ENCODE results near the gene FIBCD1. TPM values are rescaled to one million over a fixed set of nuclear protein-coding genes. Genes with fewer than 3 reads are reported as not detected.
A peak's percentile ranks its signal among the peaks of the same experiment; 100 is the strongest.

The FIBCD1 gene
- total RNA-seq, 2 experiments from 2014 or later: not detected

GRCh38 chr9:130940027-130940549 is 1.0 kb upstream of the FIBCD1 start:
- Histone ChIP-seq H3K9me3 (ENCODE audit: low read length) (no peaks in the 10 kb centered on the region), H3K36me3 (ENCODE audit: insufficient read depth, low read length) (no peaks in the 10 kb centered on the region), H3K9me2 (ENCODE audit: insufficient read depth, low read length) (no peaks in the 10 kb centered on the region), H4K20me1 (ENCODE audit: insufficient read depth, low read length) (no peaks in the 10 kb centered on the region), H3K27ac (ENCODE audit: low read depth, low read length, poor library complexity, severe bottlenecking) (no peak overlapping the region), H3K4me1 (ENCODE audit: insufficient read depth, low read length, poor library complexity, severe bottlenecking) (no peaks in the 10 kb centered on the region), H2AFZ (ENCODE audit: low read length) (no peak overlapping the region), H3K79me2 (ENCODE audit: insufficient read depth, low read depth, low read length) (no peaks in the 10 kb centered on the region), H3K4me3 (ENCODE audit: low read depth, low read length, poor library complexity, severe bottlenecking) (no peak overlapping the region), H3K4me2 (ENCODE audit: low read length) (no peak overlapping the region)
- intact Hi-C loops (cut with micrococcal nuclease; ENCODE audit: unreplicated experiment): loop anchor here (2.0 to 5.0 kb wide), 2 partner anchors 107 to 228 kb away; no protein-coding TSS in a partner anchor
- POLR2A ChIA-PET: no interaction called here
- no peak for DNase-seq (ENCODE audit: low spot score)
- TF ChIP-seq EZH2phosphoT487 (IDR thresholded peaks at IDR 0.05; ENCODE audit: borderline replicate concordance, low read depth, low read length): no peak
- TF ChIP-seq CTCF (conservative IDR thresholded peaks at IDR 0.05; ENCODE audit: low read length): no peak
- CTCF ChIA-PET (ENCODE audit: unreplicated experiment): no interaction called here
- BruUV-seq (replicated peaks): no TSS peak

GRCh38 chr9:130939405-130940026 is 469 bp upstream of the FIBCD1 start:
- Histone ChIP-seq H3K4me2 (ENCODE audit: low read length) (peak overlapping the region; percentile 32; the same call in 1 of the 2 replicates), H3K36me3 (ENCODE audit: insufficient read depth, low read length) (no peaks in the 10 kb centered on the region), H3K4me1 (ENCODE audit: insufficient read depth, low read length, poor library complexity, severe bottlenecking) (no peaks in the 10 kb centered on the region), H3K79me2 (ENCODE audit: insufficient read depth, low read depth, low read length) (no peaks in the 10 kb centered on the region), H3K9me2 (ENCODE audit: insufficient read depth, low read length) (no peaks in the 10 kb centered on the region), H2AFZ (ENCODE audit: low read length) (no peak overlapping the region), H3K9me3 (ENCODE audit: low read length) (no peaks in the 10 kb centered on the region), H3K27ac (ENCODE audit: low read depth, low read length, poor library complexity, severe bottlenecking) (no peak overlapping the region), H4K20me1 (ENCODE audit: insufficient read depth, low read length) (no peaks in the 10 kb centered on the region), H3K4me3 (ENCODE audit: low read depth, low read length, poor library complexity, severe bottlenecking) (no peak overlapping the region)
- CTCF ChIA-PET (ENCODE audit: unreplicated experiment): no interaction called here
- POLR2A ChIA-PET: no interaction called here
- intact Hi-C loops (cut with micrococcal nuclease; ENCODE audit: unreplicated experiment): loop anchor here (2.0 to 5.0 kb wide), 3 partner anchors 107 to 227 kb away; no protein-coding TSS in a partner anchor
- TF ChIP-seq EZH2phosphoT487 (IDR thresholded peaks at IDR 0.05; ENCODE audit: borderline replicate concordance, low read depth, low read length) (no peak), CTCF (conservative IDR thresholded peaks at IDR 0.05; ENCODE audit: low read length) (no peak)
- no peak for DNase-seq (ENCODE audit: low spot score)
- no TSS peak for BruUV-seq (replicated peaks)

- DNase-seq (ENCODE audit: low spot score): no peak
- Histone ChIP-seq H3K4me3 (ENCODE audit: low read depth, low read length, poor library complexity, severe bottlenecking) (no peak overlapping the region), H3K36me3 (ENCODE audit: insufficient read depth, low read length) (no peaks in the 10 kb centered on the region), H3K27ac (ENCODE audit: low read depth, low read length, poor library complexity, severe bottlenecking) (no peak overlapping the region), H3K9me2 (ENCODE audit: insufficient read depth, low read length) (no peaks in the 10 kb centered on the region), H3K9me3 (ENCODE audit: low read length) (no peaks in the 10 kb centered on the region), H3K79me2 (ENCODE audit: insufficient read depth, low read depth, low read length) (no peaks in the 10 kb centered on the region), H3K4me1 (ENCODE audit: insufficient read depth, low read length, poor library complexity, severe bottlenecking) (no peaks in the 10 kb centered on the region), H4K20me1 (ENCODE audit: insufficient read depth, low read length) (no peaks in the 10 kb centered on the region), H2AFZ (ENCODE audit: low read length) (no peak overlapping the region), H3K4me2 (ENCODE audit: low read length) (no peak overlapping the region)
- POLR2A ChIA-PET: no interaction called here
- TF ChIP-seq EZH2phosphoT487 (IDR thresholded peaks at IDR 0.05; ENCODE audit: borderline replicate concordance, low read depth, low read length) (no peak), CTCF (conservative IDR thresholded peaks at IDR 0.05; ENCODE audit: low read length) (no peak)
- no TSS peak for BruUV-seq (replicated peaks)
- intact Hi-C loops (cut with micrococcal nuclease; ENCODE audit: unreplicated experiment): loop anchor here (2.0 kb wide), 1 partner anchor 167 kb away; no protein-coding TSS in a partner anchor
- CTCF ChIA-PET (ENCODE audit: unreplicated experiment): no interaction called here
These were observed 829 bp downstream of the FIBCD1 start for GRCh38 chr9:130938184-130938651.

Data from OCI-LY7 (cell line).